Measurements from ENCODE around the gene JAZF1.
"Not testable (repeated sequence)": the region's sequence is repeated elsewhere in the genome, so short reads cannot be mapped to it uniquely, and the experiment has no call there.

The JAZF1 gene

GRCh38 chr7:28014340-28014739, 166.3 kb downstream of the JAZF1 start:
- DNase-seq: not testable (repeated sequence)

DNA sequence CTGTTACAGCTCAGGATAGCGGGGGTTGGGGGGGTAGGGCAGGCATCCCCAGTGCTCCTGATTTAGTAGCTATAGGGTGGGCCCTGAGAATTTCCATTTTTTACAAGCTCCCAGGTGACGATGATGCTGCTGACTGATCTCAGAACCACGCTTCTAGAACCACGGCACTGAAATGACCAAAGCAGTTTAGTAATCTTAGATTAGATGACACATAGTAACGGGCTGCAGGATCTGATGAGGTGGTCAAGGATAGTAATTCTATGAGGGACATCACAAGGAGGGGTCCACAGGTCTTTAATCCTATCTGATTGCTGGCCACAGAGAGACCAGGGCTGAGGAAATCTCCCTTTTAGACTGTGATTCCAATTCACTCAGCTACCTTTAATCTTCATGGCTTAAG, 167.2 kb downstream of the JAZF1 start:
- no peak for DNase-seq

DNA sequence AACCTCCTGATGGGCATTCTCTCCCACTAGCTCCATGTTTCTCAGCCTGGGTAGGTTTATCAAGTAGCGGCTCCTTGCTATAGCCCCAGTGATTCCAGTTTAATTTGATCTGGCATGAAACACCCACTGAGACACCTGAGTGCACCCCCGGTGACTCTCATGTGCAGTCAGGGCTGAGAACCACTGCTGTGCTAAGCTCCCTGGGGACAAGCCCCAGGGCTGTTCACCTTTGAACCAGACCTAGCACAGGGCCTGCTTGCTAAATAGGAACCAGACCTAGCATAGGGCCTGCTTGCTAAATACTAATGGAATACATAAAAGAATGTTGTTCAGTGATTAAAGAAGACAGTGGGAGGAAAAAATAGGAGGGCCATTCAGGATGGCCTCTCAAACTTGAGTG, 167.6 kb downstream of the JAZF1 start:
- DNase-seq: no peak

GRCh38 chr7:28008911-28009310, 171.7 kb downstream of the JAZF1 start:
- DNase-seq: no peak

DNA sequence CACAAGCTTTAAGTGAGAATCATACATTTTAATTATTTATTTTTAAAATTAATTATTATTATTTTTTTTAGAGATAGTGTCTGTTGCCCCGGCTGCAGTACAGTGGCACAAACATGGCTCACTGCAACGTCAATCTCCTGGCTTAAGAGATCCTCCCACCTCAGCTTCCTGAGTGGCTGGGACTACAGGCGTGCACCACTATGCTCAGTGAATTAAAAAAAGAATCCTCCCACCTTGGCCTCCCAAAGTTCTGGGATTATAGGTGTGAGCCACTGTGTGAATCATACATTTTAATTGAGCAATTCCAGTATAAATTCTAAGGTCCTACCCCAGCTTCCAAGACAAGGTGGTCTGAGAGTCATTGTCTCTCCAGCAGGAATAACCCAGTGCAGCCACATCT, 172.4 kb downstream of the JAZF1 start:
- no peak for DNase-seq

- DNase-seq: no peak
Observed at GRCh38 chr7:28006491-28006890, 174.1 kb downstream of the JAZF1 start.

GRCh38 chr7:28005847-28006231, 174.8 kb downstream of the JAZF1 start:
- no peak for DNase-seq

DNA sequence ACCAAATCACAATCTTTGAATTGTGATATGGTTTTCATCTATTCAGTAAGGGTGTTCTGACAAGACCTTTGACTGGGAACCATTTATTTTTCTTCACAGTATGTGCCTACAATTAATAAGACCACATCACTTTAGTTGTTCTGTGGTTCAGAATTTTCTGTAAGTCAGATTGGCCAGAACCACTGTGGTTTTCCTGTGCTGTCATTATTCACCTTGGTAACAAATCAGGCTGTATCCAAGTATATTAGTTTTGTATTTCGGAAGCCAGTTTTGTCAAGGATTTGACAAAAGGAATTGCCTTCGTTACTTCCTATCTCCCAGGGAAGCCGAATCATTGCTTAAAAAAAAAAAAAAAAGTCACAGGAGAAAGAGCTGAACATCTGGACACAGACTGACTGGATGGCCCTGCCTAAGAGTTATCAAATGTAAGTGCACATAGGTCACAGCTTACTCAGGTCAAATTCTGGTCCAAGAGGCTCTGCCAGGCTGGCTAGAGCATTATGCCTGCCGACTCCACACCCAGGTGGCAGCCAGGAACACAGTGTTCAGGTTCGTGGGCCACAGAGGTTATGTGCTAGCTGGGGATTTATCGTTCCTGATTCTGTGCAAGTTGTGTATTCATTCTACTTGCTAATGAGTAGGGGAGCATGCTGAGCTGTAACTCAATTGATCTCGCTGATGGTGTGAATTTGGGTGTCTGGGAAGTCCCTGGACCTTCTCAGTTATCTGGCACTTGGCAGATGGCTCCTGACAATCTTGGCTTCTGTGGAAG, 175.3 kb downstream of the JAZF1 start:
- DNase-seq: no peak

GRCh38 chr7:28003408-28003807, 177.2 kb downstream of the JAZF1 start:
- no peak for DNase-seq

GRCh38 chr7:28002638-28003037, 178.0 kb downstream of the JAZF1 start:
- no peak for DNase-seq

DNA sequence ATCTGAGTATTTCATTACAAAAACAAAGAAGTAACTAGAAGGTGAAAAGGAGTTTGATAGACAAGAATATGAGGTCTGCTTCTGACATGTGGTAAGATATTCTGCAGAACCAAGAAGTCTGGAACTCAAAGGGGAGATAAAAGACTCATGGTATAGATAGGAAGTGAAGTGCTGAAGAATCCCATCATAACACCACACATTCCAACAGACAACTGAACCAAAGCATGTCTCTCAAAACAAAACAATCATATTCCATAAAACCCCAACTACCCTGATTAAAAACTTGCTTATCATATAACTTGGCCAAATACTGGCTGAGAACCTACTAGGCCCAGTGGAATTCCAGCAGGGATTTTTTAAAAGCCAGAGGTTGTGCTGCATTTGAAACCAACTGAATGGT, 178.7 kb downstream of the JAZF1 start:
- DNase-seq: no peak

- no peak for DNase-seq
Observed at GRCh38 chr7:27999829-28000228, 180.8 kb downstream of the JAZF1 start.

- no peak for DNase-seq
Observed at GRCh38 chr7:27998382-27998781, 182.2 kb downstream of the JAZF1 start.

GRCh38 chr7:27997188-27997707, 183.3 kb downstream of the JAZF1 start:
- no peak for DNase-seq

DNA sequence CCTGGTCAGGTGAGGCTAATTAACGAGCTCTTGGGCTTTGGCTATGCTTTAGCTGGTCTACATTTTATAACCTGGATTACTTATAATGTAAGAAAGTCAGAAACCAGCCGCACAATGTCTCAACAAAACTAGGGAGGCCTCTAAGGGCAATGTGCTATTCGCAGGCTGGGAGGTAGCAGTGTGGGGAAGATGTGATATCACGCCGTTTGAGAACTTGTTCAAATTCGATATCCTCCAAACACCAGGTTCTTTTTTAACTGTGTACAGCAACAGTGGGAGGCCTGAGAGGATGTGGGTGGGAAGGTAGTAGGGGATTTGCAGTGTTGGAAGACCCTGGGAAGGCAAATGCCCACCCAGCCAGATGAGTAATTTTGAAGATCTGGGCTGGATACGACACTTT, 184.5 kb downstream of the JAZF1 start:
- DNase-seq: no peak

DNA sequence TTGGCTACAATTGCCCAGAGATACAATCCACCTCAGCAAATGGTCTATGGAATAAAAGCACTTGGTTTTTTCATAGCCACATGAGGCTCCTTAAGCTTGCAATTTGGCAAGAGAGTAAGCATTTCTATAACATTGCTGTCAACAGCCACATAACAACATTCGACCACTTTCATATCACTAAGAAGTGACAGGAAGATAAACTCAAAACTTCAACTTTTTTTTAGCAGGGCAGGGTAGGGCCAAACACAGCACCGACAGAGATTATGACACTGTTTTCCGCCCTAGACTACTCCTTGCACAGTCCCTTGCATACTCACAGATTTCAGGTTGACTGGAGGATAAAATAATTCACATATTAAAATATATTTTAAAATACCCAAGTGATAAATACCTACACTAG, 185.4 kb downstream of the JAZF1 start:
- DNase-seq: no peak

DNA sequence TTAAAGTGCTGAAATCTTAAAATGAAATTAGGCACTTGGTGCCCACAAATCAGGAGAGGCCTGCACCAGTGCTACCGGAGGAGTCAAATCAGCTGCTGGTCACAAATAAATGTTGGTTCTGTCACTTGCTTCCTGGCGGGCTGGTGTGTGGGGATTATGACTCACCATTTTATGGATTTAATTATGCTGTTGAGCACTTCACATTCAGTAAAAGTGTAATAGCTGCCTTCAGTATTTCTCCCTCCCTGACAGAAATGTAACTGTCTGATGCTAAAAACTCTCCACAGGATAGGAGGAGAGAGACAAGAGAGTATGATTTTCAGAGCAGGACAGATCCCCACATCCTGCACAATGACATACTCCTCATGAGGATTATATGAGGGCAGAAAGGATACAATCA, 186.0 kb downstream of the JAZF1 start:
- DNase-seq: peak in 6 of 58 donors; percentile 14 to 37 (median 28)

DNA sequence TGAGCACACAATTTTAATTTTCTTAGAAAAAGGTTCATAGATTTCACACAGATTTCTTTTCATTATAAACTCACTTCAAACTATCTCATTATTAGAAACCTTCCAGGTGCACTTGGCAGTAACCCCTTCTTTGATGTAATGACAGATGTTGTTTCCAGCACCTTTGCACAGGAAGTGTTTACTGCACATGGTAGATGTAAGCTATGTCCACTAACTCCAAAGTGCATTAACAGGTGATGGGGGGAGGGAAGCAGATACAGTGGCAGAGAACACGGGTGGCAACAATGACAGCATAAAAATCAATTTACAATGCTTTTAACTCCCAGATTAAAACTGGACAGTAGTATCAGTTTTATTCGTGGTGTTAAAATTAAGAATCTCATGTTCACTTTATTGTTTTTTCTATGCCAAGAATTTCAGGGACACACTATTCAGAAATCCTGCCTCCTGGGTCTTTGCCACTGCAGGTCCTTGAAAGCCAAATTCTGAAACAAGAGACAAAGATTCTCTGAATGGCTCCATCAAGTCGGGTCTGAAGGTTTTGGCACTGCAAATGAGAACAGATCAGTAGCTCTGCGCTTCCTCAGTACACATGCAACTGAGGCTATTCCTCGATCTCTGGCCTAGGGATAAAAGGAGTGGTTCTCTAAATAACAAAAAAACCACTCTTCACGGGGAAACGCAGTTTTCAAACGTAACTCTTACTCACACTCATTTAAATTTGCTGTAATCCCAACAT, 187.7 kb downstream of the JAZF1 start:
- peak in 14 of 58 donors; percentile 15 to 57 (median 32) for DNase-seq

DNA sequence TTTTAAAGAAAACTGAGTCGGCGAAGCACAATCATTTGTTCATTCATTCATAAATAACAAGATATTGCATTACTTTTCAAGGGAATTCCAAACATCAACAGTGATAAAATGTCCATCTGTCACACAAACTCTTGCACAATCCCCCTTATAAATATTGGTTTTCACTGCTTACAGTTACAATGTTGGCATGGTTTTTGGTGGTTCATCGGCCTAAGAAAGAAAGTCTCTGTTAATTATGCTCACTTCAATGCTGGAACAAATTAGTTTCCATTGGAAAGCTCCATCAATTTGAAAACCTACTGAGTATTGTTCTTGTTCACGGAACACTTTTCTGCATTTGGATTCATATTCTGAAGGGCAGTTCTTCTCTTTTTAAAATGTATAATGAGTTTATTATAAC, 188.5 kb downstream of the JAZF1 start:
- DNase-seq: peak in 1 of 58 donors; percentile 51

- DNase-seq: no peak
Observed at GRCh38 chr7:27991006-27991528, 189.5 kb downstream of the JAZF1 start.

DNA sequence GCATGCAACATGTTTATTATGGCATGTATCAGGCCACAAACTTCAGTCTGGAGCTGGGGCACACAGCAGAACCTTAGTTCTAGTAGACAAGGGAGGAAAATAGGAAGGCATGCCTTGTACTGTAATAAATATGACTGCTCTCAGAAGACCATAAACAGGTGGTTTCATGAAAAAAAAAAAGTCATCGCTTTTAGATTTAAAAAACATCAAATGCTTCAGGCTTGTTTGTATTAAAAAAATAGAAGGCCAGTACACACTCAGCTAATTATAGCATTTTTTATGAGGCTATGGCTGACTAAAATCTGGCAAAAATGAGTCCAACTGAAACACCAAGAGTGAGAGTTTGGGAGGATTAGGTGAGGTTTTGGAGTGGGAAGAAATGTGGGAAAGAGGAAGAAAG, 204.1 kb downstream of the JAZF1 start:
- DNase-seq: no peak

DNA sequence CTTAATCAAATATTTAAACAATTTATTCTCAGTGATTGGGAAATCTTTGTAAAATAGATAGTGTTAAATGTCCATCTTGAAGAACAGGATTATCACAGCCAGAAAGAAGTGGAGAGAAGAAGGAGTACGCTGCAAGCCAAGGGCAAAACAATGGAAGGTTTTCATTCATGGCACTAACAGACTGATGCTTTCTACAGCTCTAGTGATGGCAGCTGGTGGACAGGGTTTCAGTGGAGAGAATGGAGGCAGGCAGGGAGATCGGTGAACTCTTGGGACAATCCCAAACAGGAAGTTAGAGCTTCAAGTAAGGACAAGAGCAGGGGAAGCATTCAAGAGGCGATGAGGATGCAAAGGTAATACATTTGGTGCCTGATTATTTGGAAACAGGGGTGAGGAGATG, 207.0 kb downstream of the JAZF1 start:
- DNase-seq: peak in 13 of 58 donors; percentile 5 to 69 (median 34)
